NCI-H146 (cell line): Measurements from ENCODE around the gene CORO1C.
"Not testable (repeated sequence)": the region's sequence is repeated elsewhere in the genome, so short reads cannot be mapped to it uniquely, and the experiment has no call there.

Experiments used
- DNase-seq: peaks from one replicate; lab custom pipeline; 2025; lab: John Stamatoyannopoulos, UW

CORO1C gene

DNA sequence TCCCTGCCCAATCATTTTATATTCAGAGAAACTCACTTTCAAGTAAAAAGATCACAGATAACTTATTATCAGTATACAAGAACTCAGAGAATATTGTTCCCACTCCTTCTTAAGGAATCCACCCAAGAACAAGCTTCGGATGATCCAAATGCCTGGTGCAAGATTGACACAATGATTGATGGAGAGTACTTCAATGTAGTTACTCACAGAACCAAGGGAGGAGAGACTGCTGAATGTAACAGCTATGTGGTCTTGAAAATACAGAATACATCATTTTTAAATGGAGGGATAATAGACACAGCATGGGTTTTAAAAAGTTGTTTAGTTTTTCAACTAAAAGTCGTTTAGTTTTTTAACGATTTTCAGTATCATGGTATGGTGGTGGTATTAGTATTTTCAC, 59.3 kb downstream of the CORO1C start:
- no peak for DNase-seq

DNA sequence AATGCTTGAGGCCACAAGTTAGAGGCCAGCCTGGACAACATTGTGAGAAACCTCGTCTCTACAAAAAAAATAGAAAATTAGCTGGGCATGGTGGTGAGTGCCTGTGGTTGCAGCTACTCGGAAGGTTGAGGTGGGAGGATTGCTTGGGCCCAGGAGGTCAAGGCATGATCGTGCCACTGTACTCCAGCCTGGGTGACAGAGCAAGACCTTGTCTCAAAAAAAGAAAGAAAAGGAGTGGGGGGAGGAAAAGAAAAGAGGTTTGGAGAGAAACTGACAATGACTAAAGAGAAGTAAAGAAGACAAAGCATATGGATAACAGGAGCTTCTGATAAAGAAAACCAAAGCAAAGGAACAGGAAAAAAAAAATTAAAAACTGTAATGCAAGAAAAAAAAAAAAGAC, 60.2 kb downstream of the CORO1C start:
- no peak for DNase-seq

DNA sequence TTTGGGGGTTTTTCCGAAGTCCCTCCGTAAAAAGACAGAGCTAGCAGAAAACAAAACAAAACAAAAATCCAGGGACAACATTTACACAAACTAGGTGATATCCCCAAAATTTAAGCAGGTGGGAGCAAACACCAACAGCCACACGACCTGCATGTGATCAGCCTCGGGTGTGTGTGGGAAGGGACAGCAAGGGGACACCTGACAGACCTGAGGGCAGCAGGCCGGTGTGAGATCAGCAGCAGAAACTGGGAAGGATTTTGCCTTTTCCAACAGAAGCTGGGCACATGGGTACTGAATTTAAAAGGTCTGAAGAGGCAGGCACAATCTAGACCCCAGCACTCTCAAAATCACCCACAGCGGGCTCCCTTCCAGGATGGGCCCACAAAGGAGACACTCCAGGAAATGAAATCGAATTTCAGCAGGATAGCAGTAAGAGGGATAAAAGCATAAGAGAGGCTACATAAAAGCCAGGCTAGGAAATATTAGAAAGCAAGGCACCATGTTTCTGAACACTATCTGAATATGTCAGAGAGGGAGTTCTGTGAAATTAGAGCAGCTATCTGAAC, 61.2 kb downstream of the CORO1C start:
- DNase-seq, result no peak

DNA sequence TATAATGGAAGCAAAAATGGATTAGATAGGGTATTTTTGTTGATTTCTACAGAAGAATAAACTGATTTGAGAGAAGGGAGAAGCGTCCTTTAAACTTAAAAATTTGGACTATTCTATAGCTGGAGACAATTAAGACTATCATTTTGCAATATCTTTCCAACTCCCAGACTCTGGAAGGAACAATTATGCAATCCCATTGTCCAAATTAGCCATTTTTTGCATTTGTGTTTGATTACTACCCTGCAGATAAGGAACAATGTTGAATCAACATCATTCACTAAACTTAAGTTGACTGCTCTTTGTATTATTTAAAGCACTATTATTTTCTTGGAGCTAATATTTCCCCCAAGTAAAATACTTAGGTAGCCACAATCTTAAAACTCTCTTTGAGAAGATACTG, 62.8 kb downstream of the CORO1C start:
- DNase-seq, result no peak

DNA sequence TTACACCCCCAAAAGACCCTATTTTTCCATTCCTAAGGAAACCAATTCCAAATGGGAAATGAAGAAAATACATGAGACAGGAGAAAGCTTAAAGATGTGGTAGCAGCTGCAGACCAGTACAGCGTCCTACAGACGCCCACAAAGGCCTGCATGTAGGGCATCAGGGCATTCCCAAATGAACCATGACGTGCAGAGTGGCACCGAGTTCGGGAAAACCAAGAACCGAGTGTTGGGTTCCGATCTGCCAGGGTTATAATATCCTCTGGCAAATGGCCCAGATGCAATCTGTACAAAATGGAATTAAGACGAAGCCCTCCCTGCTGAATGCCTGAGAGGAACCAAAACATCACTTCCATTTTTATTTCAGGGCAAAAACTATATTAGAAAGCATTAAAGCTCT, 63.3 kb downstream of the CORO1C start:
- DNase-seq, result no peak

DNA sequence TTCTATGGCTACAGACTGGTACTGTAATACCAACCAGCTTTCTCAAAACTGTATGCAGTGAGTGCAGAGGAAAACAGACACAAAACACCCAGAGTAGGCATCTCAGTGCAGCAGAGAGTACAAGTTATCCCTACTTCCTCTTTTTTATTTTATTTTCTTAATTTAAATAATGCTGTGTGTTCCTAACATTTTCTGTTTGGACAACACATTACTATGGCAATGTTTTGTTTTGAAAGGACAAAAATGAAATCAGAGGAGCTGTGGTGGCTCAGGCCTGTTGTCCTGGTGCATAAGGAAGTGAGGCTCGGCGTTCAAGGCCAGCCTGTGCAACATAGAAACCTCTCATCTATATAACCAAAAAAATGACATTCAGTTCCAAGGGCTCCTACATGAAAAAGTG, 64.0 kb downstream of the CORO1C start:
- no peak for DNase-seq

DNA sequence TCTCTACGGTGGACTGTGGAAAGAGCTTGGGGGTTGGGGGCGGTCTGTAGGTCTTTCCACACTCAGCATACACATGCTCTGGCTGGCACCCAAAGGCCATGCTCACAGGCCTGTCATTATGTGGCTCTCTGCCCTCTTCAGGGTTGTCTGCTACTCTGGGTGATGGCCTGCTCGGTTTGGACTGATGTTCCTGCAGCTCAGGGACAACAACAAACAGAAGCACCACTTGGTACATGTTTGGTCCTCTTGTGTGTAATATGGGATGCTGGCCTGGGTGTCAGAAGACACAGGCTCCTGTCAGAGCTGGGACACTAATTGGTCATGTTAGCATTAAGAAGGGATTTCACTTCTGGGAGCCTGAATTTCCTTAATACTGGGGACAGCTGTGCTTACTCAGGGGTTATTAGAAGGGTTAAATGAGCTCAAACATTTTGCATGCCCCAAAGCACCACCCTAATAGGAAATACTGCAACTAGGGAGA, 64.9 kb downstream of the CORO1C start:
- DNase-seq, result no peak

DNA sequence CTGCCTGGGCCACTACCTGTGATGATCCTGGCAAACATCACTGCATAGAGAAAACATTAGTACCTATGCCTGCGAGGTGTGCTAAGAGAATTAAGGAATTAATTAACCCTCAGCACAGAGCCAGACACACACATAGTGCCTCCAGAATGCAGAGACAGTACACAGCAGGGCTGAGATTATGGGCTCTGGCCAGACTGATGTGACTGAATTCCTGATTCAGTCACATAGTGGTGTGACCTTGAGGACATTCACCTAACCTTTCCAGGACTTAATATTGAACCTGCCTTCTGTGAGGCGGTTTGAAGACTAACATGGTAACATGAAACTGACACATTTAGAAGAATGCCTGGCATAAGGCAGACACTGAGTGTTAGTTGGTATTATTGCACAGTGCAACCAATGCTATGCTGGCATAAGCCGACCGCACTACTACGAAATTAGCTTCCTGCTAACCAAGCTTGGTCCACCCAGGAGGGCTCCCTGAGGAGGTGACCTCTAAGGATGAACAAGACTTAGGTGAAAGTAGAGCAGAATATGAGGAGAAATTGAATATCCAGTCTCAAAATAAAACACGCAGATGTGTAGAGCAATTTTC, 65.6 kb downstream of the CORO1C start:
- DNase-seq, result no peak

DNA sequence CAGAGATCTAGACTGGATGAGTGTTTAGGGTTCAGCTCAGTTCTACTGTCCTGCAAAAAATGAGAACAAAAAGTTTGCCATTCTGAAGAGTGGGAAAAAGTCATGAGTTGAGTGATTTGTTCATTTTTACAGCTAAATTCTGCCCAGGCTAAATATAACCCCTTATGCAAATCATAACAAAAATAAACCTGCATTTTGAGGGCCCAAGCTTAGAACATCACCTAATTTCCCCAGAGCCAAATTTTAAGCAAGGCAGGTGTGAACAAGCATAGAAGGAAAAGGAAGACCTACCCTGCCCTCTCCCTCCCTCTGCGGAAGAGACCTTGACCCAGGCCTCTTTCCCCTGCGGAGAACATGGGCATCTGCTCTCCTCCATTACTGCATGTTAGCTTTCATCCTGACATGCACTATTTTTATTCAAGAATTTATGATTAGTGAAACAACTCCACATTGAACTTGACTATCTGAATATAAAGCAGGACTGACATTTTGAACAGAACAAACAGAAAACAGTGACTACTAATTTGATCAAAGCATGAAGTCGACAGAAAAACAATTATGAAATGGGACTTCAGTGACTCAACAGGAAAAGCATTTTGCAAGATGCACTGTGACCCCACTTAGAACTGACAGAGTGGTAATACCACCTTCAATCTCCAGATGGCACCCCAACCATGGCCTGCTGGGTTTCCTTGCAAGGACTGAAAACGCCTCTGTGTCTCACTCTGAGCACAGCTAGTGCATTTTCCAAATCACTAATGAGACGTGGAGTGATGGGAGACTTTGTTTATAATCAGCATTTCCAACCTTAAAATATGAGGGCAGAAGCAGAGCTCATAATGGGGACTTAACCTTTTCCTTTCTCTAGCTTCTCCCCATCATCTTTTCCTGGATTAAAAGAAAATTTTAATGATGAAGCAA, 66.7 kb downstream of the CORO1C start:
- peak; percentile 77 for DNase-seq

DNA sequence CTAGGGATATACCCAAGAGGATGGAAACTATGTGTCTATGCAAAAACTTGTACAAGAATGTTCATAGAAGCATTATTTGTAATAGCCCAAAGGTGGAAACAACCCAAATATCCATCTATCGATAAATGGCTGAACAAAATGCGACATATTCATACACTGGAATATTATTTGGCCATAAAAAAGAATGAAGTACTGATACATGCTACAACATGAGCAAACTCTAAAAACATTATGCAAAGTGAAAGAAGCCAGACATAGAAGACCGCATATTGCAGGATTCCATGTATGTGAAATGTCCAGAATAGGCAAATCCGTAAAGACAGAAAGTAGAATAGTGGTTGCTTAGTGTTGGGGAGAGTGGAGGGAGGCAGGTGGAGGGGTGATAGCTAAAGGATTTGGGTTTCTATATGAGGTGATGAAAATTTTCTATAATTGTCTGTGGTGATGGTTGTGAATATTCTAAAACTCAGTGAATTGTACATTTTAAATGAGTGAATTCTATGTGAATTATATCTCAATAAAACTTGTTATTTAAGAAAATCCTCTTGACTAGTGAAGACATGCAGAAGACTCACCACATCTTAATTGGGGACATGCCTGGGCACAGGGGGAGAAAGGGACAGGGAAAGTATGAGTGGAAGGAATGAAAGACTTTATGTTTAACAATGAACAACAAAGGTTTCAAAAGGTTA, 67.8 kb downstream of the CORO1C start:
- no peak for DNase-seq

DNA sequence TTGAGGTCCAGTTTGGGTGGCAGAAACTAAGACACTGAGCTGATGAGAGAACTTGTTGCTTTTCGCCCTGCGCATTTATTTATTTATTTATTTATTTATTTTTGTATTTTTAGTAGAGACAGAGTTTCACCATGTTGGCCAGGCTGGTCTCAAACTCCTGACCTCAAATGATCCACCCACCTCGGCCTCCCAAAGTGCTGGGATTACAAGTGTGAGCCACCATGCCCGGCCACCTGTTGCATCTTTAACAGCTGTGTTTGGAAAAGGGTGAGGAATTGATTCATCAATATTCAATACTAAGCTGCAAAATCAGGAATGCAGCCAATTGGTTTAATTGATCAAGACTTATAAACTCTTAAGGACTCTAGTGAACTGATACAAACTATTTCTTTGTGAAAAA, 73.2 kb downstream of the CORO1C start:
- DNase-seq, result not testable (repeated sequence)

DNA sequence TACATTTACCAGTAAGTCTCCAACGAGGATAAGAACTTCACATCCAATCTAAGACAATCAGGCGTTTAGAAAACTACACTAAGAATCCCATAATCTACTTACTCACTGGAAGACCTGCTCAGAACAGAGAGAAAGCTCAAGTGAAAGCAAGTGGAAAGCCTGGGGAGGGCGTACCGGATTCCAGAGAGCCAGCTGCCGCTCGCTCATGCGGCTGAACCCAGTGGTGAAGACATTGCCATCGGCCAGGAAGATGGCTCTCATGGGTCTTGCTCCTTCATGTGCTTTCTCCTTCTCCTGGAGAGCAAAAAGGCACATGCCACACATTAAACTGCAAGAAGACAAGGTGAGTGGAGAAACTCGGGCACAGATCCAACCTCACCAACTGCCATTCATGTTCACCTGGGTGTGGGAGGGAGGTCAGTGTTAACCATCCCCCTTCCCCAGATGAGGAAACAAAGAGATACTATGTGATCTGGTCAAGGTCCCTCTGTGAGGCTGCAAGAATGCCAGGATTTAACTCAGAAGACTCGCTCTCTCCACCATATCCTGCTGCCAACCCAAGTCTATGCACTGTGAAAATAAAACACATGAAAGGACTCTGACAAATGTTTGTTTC, 74.1 kb downstream of the CORO1C start:
- DNase-seq, result no peak

DNA sequence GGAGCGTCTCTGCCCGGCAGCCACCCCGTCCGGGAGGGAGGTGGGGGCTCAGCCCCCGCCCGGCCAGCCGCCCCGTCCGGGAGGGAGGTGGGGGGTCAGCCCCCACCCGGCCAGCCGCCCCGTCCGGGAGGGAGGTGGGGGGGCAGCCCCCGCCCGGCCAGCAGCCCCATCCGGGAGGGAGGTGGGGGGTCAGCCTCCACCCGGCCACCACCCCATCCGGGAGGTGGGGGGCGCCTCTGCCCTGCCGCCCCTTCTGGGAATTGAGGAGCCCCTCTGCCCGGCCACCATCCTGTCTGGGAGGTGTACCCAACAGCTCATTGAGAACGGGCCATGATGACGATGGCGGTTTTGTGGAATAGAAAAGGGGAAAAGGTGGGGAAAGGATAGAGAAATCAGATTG, 75.1 kb downstream of the CORO1C start:
- DNase-seq, result not testable (repeated sequence)

DNA sequence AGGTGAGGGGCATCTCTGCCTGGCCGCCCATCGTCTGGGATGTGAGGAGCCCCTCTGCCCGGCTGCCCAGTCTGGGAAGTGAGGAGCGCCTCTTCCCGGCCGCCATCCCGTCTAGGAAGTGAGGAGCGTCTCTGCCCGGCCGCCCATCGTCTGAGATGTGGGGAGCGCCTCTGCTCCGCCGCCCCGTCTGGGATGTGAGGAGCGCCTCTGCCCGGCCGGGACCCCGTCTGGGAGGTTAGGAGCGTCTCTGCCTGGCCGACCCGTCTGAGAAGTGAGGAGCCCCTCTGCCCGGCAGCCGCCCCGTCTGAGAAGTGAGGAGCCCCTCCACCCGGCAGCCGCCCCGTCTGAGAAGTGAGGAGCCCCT, 75.5 kb downstream of the CORO1C start:
- not testable (repeated sequence) for DNase-seq

DNA sequence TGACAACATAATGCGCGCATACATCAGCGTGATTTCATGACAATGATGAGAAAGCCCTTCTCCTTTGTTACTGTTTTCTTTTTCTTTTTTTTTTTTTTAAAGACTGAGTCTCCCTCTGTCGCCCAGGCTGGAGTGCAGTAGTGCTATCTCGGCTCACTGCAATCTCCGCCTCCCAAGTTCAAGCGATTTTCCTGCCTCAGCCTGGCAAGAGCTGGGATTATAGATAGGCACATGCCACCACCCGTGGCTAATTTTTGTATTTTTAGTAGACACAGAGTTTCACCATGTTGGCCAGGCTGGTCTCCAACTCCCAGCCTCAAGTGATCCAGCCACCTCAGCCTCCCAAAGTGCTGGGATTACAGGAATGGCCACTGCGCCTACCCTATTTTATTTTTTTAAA, 76.7 kb downstream of the CORO1C start:
- DNase-seq, result not testable (repeated sequence)

DNA sequence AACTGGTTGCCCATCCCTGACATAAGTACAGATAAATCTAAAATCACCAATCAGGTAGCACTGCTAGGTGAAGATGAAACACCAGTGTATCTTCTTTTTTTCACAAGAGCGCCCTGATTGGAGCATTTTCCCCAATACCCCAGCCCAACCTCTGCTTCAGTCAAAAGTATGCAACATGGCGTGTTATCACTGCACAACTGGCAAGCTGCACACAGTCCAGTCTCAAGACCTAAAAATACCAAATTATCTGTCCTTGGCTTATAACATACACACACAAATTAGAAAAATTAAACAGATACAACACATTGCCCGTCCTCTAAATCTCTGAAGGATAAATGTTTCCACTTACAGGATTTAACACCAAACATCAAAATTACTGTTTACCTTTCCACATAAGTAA, 77.4 kb downstream of the CORO1C start:
- no peak for DNase-seq

DNA sequence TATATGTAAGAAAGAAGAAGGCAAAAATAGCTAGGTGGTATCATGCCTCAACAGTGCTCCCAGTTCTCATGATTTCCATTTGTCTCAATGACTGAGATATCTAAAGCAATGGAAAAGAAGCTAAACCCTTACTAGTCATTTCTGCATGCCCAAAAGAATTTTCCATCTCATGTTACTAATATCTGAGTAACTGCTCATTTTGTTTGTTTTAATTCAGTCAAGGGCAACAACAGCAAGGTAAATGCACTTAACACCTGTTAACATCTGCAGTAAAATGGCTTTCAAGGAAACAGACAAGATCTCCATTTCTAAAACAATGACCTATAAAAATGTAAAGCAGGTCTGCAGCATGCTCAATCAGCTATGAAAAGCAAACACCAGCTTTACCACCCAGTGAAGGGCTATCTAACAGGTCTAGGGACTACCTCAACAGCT, 78.2 kb downstream of the CORO1C start:
- DNase-seq, result no peak

DNA sequence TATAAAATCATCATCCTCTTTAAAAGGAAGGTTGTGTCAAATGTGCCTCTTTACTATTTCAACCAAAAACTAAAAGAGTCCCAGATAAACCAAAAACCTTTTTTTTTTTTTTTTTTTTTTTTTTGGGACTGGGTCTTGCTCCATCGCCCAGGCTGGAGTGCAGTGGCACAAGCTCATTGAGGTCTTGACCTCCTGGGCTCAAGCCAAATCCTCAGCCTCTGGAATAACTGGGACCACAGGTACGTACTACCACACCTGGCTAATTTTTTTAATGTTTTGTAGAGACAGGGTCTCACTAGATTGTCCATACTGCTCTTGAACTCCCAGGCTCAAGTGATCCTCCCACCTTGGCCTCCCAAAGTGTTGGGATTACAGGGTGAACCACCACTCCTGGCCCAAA, 81.2 kb downstream of the CORO1C start:
- no peak for DNase-seq

DNA sequence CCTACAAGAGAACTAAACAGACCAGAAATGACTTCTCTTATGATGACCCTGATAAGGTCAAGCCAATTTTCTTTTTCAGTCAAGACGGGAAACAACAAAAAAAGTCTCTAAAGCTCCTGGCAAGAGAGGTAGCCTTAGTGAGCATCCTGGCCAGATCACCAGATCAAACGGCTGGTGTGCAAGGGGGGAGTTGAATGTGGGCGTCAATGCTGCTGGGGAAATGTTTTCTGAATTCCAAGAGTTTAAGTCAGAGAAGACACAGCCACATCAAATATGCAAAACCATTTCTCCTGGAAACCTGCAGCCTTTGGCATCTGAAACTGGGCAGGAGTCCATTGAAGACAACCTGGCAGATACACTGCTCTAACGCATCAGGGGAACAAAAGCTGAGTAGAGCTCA, 81.6 kb downstream of the CORO1C start:
- DNase-seq, result no peak

DNA sequence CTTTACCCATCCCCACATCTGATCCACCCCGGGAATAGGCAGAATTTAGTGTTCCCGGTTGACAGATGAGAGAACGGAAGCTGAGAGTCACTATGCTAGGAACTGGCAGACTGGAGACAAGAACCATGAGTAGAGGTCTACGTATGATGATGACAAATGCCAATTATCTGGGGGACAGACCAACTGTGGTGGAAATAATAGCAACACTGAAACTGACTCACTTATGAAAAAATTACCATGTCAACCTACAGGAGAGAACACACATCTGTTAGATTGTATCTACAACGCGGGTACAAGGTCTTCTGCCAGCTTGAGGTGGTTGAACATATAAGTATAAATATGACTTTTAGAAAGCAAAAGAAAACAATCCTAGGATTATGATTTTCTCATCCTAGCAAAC, 82.2 kb downstream of the CORO1C start:
- DNase-seq, result no peak

DNA sequence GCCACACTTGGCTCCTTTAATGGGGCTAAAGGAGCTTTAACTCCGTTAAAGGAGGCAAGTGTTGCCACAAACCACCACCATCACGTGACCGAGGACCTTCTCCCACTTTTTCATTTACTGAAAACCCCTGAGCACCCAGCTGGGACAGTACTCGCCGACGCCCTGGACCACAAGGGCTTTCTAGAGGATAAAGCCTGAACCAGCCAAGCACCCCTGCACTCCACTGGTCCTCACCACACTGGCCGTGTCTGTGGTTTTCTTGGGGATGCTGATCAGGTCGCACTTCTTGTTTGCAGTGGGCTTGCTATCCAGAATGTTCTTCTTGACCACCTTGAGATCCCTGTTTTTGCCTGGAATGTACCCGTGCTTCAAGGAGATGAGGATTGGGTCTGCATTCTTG, 82.9 kb downstream of the CORO1C start:
- no peak for DNase-seq
